SHP77 treated with DMSO at 0.1 percent for 48 hours (cell line): Measurements from ENCODE around the gene FUT2.
A peak's percentile ranks its signal among the peaks of the same experiment; 100 is the strongest.

ENCODE experiments used
- DNase-seq: peaks from one replicate; lab custom pipeline; 2025; lab: John Stamatoyannopoulos, UW

Gene FUT2

DNA sequence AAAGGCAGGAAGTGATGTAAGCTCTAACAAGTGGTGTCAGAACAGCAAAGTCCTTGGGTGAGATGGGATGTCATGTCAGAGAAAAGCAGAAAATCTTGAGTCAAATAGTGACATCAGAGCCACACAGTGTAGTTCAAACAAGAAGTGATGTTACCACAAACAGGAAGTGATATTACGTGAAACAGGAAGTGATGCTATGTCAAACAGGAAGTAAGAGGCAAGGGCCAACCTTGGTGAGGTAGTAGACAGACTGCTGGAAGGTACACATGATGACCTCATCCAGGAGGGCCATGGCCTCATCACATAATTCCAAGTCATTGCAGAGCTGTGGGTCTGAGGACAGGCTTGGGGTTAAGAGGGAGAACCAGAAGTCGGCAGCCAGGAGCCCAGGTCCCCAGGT is 30.8 kb downstream of the FUT2 start:
- no peak for DNase-seq

DNA sequence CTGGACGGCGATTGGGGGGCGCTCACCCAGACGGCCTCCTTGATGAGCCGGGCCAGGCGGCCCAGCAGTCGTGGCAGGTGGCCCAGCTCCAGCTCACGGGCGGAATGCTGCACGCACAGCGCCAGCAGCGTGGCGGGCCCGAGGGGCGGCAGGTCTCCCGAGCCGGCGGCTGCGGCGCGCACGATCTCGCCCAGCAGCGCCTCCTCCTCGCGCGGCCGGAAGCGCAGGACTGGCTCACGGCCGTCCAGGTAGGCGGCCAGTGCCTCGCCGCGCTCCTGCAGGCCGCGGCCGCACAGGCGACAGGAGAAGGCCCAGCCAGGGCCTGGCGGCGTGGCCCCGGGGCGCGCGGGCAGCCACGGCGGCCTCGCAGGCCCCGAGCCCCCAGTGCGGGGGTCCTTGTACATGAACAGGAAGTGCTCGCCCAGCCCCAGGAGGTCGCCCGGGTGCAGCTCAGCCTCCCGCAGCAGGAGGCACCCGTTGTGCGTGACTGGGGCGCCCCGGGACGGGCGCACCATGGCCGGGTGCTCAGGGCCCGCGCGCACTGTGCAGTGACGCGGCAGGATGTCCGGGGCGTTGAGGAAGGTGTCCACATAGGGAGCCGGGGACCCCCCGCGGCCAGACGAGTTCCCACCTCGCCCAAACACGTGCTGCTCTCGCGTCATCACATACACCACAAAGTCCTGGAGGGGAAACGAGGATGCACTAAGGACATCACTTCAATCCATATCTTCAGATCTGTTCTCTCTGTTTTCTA is 33.3 kb downstream of the FUT2 start:
- no peak for DNase-seq

DNA sequence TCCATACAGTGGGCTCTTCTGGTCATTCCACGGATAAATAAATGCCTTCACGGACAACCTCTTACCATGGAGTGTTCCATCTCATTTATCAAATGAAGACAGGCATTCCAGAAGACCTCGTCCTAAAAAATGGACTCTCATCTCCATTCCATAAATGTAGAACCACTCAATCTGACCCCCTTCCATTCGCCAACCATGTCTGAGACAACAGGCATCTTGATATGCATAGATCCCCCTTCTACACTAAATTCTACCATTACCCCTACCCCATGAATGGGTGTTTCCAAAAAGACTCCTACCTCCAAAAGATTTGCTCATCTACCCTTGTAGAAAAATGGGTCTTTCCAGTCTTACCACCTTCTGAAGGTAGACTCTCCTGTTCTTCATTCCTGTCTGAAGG is 35.7 kb downstream of the FUT2 start:
- DNase-seq: no peak

DNA sequence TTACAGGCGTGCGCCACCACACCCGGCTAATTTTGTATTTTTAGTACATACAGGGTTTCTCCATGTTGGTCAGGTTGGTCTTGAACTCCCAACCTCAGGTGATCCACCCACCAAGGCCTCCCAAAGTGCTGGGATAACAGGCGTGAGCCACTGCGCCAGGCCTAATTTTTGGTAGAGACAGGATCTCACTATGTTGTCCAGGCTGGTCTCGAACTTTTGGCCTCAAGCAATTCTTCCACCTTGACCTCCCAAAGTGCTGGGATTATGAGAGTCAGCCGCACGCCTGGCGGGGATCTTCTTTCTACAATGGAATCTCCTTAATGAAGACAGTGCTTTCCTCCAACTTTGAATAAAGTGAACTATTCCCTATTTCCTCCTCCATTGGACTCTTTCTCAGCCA is 38.9 kb downstream of the FUT2 start:
- DNase-seq: no peak

DNA sequence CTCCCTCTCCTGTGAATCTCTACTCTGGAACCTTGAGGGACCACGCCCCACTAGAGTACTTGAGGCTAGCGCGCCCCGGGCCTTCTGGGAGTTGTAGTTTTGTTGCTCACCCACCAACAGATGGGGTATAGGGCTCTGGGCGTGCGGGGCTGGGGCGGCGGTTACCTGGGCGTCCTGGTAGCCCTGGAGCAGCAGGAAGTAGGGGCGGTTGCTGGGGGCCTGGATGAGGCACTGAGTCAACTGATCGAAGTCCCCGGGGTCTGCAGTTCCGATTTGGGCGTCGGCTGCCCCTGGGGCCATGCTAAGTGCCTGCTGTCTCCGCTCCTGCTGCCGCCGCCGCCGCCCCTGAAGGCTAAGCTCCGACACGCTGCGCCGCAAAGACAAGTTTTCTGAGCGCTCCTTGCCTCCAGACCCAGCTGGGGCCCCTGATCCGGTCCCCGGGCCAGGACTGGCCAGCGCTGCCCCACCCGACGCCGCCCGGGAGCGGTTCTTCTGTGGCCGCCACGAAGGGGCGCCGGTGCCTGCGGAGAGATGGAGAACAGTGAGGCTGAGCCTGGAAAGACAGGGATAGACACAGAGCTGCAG is 39.4 kb downstream of the FUT2 start:
- no peak for DNase-seq

DNA sequence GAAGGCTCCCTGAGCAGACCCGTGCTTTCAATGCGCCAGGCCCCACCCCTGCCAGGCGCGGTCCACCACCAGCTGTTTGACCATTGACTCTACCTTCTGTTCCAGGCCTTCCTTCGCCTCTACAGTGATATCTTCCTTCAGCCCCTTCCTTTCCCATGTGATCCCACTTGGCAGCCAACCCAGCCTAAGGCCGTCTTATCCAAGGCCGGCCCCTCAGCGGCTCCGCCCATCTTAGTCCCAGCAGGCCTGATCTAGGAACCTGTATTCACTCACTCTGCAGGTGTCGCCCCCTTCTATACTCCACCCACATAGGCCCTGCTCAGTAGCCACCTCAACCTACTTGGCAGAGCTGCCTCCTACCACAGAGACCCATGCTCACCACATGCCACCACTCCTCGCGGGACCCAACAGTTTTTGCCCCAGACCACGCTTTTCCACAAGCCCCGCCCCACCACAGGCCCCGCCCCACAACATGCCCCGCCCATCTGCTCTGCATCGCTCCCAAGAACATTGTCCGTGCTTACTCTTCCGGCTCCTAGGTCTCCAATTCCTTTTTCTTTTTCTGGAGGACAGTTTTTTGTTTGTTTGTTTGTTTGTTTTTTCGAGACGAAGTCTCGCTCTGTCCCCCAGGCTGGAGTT is 41.7 kb downstream of the FUT2 start:
- no peak for DNase-seq

DNA sequence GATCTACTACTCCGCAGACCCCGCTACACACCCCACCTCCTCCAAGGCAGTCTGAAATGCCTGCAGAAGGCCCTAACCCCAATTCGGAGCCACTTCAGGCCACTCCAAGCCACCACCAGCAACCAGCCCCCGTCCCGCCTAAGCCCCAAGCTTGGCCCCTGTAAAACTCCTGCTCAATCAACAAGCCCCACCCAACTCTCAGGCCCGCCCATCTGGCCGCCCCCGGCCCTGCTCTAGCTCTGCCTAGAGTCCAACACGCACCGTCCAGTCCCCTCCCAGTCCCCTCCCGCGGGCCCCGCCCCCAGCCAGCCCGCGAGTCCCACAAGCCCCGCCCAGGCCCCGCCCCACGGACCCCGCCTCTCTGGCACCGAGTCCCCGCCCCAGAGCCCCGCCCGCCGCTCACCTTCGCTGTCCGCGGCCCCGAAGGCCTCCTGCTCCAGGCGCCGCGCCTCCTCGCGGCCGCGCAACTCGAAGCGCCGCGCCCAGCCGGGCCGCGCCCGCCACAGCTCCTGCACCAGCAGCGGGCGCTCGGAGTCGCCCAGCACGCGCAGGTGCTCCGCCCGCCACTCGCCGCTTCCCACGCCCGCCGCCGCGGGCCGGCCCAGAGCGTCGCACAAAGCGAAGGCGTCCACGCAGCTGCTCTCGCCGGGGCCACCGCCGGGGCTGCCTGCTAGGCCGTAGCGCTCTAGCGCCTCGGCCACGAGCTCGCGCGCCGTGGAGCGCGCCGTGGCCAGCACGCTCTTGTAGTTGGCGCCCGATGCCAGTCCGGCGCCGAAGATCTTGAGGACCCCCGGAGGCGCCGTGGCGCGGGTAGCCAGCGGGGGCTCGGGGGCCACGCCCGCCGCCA is 43.0 kb downstream of the FUT2 start:
- peak; percentile 81 for DNase-seq

DNA sequence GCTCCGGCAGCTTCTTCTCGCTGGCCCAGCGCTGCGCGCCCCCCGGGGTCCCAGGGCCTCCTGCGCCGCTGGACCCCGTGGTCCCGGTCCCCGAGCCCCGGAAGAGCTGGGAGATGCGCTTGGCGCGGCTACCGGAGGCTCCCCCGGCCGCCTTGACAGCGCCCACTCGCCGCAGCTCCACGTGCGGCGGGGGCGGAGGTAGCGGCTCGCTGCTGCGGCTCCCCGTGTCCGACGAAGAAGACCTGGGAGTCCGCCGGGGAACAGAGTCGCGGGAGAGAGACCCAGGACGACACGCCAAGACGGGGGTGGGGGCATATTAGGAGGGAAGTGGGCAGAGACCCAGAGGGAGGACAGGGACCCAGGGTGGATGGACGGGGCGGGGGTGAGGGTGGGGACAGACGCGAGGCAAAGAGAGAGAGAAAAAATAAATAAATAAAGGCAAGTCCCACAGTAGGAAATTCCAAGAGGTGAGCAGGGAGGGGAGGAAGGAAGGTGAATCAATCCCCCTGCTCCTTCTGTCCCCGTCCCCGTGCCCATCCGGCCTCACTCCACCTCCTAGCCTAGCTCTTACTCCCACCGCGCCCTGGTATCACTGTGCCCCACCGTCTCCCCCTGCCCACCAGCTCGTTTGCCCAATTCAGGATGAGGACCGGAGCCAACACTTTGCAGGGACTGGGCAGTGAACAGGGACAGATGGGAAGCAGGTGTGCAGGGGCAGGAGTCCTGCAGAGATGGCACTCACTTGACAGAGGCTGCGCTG is 43.8 kb downstream of the FUT2 start:
- no peak for DNase-seq

DNA sequence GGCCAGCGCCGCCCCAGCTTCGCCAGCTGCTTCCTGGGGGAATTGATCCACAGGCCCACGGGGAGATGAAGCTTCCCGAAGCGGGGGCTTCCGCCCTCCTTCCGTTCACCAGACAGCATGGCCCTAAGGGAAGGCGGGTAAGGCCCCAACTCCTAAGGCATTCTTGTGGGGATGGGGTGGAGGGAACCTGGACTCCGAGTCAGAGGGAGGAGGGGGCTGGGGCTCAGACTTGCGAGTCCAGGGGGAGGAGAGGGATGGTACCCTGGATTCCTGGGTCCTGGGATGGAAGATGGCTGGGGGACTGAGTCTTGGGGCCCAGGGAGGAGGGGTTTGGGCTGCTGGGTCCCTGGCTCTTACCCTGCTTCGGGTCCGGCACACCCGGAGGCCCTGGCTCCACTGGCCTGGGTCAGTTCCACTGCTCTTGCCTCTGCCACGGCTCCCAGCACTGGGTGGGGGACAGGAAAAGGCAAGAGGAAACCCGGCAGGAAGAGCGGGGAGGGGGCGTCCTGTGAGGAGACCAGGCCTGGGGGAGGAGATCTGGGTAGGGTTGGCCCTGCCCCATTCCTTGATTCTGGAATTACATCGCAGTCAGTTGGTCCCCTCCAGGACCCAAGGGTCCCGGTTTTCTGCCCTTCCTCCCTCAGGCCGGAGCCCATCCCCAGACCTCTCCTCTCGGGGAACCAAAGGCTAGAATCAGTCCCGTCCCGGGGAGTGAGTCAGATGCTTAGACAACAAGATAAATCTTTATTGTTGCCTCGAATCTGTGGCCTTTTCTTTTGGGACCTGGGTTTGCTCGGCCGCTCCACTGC is 44.6 kb downstream of the FUT2 start, which contains the start of gene RASIP1:
RASIP1 (minus strand) TSS at position 447 of the 809 bp plus-strand sequence; CDS start at position 119, 328 bp downstream.
- DNase-seq: no peak

DNA sequence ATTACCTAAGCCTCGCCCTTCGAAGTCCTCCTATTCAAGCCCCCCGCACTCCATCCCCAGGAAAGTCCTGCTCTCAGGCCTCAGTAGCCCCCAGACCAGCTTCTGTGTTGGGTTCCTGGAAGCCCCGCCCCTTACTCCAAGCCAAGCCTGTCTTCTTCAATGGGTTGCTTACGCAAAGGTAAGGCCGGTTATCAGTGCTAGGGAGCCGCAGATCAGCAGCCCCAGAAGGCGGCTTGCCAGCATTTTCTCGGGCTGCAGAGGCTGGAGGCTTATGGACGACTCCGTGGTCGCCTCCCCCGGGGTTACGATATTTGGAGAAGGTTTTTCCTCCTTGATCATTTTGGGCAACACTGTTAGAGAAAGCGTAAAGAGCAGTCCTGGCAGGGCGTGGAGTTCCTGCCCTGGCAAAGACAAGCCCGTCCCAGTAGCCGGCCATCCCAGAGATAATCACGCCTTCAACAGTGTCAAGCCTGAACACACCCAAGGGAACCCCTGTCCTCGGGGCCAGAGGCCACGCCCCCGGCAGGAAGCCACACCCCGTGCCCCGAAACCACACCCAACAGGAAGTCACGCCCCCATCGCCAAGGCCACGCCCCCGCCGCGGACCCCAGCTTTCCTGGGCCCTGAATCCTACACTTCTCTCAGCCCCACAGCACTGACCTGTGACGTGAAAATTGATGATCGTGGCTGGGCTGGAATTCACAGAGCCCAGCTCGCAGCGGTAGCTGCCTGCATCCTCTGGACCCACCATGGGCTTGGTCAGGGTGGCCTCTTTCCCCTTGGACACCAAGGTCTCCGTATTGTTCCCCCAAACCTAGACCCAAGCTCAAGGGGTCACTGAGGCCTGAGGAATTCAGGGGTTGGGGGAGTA is 45.6 kb downstream of the FUT2 start:
- no peak for DNase-seq

DNA sequence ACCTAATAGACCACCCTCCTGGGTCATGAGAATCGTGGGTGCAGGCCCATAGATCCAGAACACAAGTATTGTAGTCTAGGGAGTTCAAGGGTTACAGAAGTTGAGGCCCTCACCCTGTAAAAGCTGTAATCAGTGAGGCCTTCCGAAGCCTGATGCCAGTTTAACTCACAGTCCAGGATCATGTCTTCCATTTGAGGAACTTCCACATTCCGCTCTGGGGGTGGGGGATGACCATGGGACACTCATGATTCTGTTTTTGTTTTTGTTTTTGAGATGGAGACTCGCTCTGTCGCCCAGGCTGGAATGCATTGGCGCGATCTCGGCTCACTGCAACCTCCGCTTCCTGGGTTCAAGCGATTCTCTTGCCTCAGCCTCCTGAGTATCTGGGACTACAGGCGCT is 46.3 kb downstream of the FUT2 start:
- DNase-seq: no peak

DNA sequence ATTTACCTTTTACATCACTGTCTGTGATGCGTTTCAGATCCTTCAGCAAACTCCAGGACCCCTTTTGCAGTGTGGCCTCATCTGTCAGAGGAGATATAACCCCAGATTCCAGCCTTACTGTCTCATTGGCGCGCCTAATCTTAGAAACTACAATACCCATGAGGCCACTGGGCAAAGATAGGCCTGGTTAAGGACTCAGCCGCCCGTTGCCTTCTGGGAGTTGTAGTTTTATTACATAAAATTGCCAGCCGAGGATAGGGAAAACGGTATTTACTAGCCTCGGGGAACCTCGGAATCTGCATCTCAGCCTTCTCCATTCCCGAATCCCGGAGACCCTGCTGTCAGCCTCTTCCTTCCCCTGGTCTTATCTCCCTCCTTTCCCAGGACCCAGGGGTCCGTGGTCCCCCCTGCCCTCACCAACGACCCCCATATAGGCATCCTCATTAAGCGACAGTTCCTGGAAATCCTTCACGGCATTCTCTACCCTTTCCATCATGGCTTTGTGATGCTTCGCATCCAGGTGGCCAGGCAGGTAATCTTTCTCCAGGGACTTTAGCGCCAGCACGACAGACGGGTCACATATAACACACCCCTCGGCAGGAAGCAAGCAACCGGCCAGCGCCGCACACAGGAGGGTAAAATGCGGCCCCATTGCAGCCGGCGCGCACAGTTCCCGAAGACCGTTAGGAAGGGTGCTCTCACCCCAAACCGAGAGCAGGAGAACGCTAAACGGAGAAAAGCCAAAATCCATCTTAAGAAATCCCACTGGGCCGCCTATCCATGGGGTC is 49.6 kb downstream of the FUT2 start:
- no peak for DNase-seq

DNA sequence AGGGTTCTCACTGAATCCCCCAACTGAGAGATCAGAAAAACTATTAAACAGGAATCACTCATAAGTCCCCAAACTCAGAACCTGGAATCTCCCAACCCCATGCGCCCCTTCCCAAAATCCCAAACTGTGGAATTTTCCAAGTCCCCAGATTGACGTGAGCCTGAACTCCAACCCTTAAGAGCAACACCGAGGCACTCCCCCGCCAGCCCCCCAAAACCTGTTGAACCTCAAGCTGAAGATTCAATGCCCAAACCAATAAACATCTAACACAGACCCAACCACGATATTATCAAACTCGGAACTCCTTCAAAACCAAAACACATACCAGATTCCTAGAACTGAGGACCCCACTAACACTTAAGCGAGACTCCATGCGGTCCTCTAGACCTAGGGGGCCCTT is 50.3 kb downstream of the FUT2 start:
- no peak for DNase-seq

DNA sequence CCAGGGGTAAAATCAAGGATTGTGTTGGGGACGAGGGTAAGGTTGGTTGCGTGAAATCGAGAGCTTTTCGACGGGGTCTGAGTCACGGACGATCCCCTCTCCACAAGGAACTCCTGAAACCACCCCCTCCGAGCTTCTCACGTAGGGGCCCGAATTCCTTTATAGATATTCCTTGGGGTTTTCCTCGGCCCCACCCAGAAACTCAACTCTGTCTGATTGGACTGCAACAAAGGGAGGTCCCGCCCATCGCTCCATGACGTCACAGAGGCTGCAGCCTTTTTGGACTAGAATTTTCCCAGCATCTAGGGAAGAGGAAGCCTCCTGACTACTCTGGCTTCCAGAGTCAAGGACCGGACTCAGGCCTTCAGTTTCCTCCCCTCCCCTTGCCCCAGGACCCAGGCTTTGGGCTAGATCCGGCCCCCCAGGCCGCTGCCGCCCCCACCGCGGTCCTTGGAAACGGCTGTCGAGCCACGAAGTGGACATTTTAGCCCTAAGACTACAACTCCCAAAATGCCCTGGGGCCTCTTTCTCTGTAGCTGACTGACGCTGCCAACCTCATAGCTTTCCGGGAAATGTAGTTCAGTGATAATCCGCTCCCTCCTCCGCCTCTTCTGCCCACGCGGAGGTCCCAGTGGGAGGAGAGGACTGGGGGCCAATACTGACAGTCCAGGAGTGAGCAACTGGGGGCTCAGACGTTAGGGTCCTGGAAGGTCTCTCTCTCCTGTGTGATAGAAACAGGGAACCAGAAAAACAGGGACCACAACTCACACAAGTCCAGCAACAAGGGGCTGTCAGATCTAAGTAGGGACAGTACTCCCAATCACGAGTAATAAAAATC is 51.2 kb downstream of the FUT2 start, which contains the start of gene IZUMO1:
IZUMO1 (minus strand) TSS at position 172 of the 838 bp plus-strand sequence. CDS start 1,050 bp downstream, outside the sequence.
- DNase-seq: no peak

DNA sequence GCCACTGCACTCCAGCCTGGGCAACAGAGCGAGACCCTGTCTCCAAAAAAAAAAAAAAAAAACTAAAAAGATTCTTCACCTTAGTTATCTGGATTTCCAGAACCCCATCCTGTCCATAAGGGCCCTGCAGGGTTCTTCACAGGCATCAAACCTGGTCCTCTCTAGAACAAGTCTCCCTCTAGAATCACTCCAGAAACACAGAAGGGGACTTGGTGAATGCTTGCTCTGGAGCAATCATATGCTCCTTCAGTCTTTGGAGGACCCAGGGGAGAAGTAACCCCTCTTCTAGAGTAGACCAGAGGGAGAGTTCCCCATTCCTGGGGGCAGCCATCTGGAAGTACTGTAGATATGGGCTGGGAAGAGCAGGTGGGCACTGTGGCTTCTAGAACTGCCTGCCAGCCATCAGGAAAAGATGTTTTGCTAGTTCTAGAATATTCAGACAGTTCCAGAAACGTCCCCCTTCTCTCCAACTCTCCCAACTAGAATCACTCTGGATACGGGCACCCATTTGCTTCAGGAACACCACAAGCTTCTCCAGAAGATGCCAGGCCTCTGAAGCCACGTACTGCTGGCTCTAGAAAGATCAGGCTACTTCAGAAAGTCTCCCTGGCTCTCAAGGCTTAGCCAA is 53.9 kb downstream of the FUT2 start:
- no peak for DNase-seq

DNA sequence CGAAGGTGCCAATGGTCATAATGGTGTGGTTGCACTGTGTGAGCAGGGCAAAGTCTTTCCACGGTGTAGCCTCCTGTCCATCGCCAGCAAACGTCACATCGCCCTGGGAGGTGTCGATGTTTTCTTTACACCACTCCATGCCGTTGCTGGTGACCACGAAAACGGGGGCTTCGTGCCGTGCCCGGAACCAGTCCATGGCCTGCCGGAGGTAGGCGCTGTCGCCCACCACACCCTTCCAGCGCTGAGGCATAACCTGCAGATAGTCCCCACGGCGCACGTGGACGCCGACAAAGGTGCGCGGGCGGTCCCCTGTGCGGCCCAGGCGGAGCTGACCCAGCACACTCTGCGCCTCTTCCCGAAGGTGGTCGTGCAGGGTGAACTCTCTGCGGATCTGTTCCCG is 54.6 kb downstream of the FUT2 start:
- DNase-seq: no peak

DNA sequence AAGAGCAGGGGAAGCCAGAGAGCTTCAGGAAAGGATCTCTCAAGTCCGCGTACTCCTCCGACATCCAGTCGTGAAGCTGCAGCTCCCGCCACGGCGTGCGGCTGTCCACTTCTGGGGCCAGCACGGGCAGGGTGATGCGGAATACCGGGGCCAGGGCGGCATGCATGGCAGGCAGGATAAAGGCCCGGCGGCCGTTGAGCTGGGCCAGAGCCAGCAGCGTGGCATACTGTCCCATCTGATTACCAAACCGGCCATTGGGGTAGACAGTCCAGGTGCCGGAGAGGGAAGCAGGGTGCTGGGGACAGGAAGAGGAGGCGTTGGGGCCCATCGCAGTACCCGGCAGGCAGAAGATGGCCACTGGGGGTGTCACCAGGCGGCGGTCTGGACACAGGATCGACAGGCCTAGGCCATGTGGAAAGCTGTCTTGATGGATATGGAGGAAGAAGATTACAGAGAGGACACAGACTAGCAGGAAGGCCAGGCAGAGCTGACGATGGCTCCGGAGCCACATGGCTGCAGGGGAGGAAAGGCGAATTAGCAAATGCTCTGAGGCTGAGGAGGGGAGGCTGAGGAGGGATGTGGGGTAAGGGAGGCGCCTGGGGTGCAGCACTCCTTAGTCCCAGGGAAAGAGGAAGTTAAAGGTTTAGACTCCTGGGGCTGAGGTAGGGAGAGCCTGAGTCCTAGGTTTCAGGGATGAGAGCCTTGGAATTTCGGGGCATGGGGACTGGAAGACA is 55.2 kb downstream of the FUT2 start:
- DNase-seq: no peak
